PC-9 (cell line): ENCODE data around the gene RAET1G. TPM values are rescaled to one million over a fixed set of nuclear protein-coding genes. Genes with fewer than 3 reads are reported as not detected.

Experiments used
- BruUV-seq: library from RNA; stranded (reverse); fragments of 400-500 nt; replicated peaks from 2 replicates; lab custom pipeline; 2021; lab: Mats Ljungman, UMichigan
- CTCF ChIA-PET: fragments of 300-600 bp; sonication (Branson Sonifier 250); formaldehyde crosslinking; loops from one replicate; lab custom pipeline; 2022; ENCODE audit warnings: antibody characterized with exemption; lab: Charles Lee
- POLR2A ChIA-PET: fragments of 300-600 bp; sonication (Branson Sonifier 250); formaldehyde crosslinking; loops from one replicate; lab custom pipeline; 2022; ENCODE audit warnings: antibody characterized with exemption; ENCODE audit not compliant: unreplicated experiment; lab: Charles Lee
- DNase-seq, 2 experiments: peaks; one replicate each; pipeline versions ENCODE4 v3.0.0 to v3.0.0-alpha.2; 2015 to 2022; ENCODE audit warnings: mixed read lengths in 1 of 2
- H2AFZ ChIP-seq: fragments of 200-600 bp; sonication (generic); 2 replicates; pipeline ENCODE4 v1.8.1; 2017; ENCODE audit warnings: antibody characterized with exemption
- H3F3A ChIP-seq: fragments of 200-600 bp; sonication (generic); 2 replicates; pipeline ENCODE4 v1.8.1; 2017; ENCODE audit warnings: antibody characterized with exemption, mild to moderate bottlenecking, low read depth; ENCODE audit not compliant: insufficient read depth
- H3K27ac ChIP-seq: fragments of 200-600 bp; sonication (generic); 2 replicates; pipeline ENCODE4 v1.6.1; 2016; ENCODE audit warnings: mixed run types
- H3K27me3 ChIP-seq: fragments of 200-600 bp; sonication (generic); 2 replicates; pipeline ENCODE4 v1.6.1; 2016; ENCODE audit warnings: low read depth, mixed run types; ENCODE audit not compliant: insufficient read depth
- H3K36me3 ChIP-seq: fragments of 200-600 bp; sonication (generic); 2 replicates; pipeline ENCODE4 v1.6.1; 2016; ENCODE audit warnings: low read depth, mixed run types
- H3K4me1 ChIP-seq: fragments of 200-600 bp; sonication (generic); replicated peaks from 2 replicates; pipeline ENCODE4 v1.6.1; 2016; ENCODE audit warnings: mixed run types; ENCODE audit not compliant: insufficient read depth
- H3K4me2 ChIP-seq: fragments of 200-600 bp; sonication (generic); 2 replicates; pipeline ENCODE4 v1.6.1; 2017; ENCODE audit warnings: mixed run types
- H3K4me3 ChIP-seq: fragments of 200-600 bp; sonication (generic); 2 replicates; pipeline ENCODE4 v1.6.1; 2016; ENCODE audit warnings: mixed run types
- H3K79me2 ChIP-seq: fragments of 200-600 bp; sonication (generic); 2 replicates; pipeline ENCODE4 v1.6.1; 2017; ENCODE audit warnings: low read depth, mixed run types
- H3K9me2 ChIP-seq: fragments of 200-600 bp; sonication (generic); 2 replicates; pipeline ENCODE4 v1.8.1; 2017; ENCODE audit warnings: mild to moderate bottlenecking; ENCODE audit not compliant: insufficient read depth
- H3K9me3 ChIP-seq: fragments of 200-600 bp; sonication (generic); 2 replicates; pipeline ENCODE4 v1.8.1; 2016; ENCODE audit warnings: low read depth; ENCODE audit not compliant: insufficient read depth
- H4K20me1 ChIP-seq: fragments of 200-600 bp; sonication (generic); 2 replicates; pipeline ENCODE4 v1.8.1; 2017; ENCODE audit not compliant: insufficient read depth
- CTCF ChIP-seq: fragments of 200-600 bp; sonication (generic); conservative IDR thresholded peaks from 2 replicates; pipeline ENCODE4 v1.6.1; 2017; ENCODE audit warnings: mixed run types, antibody characterized with exemption, mild to moderate bottlenecking, moderate library complexity
- EZH2 ChIP-seq: fragments of 200-600 bp; sonication (generic); IDR thresholded peaks from 2 replicates; pipeline ENCODE4 v1.8.0; 2017; ENCODE audit warnings: antibody characterized with exemption, low read depth
- intact Hi-C: fragments of 100-400 bp; cut with micrococcal nuclease; formaldehyde crosslinking; loops from one replicate; pipeline ENCODE4 v1.10.0; 2022; ENCODE audit not compliant: unreplicated experiment
- total RNA-seq: library from RNA; stranded (reverse); gene quantifications from 2 replicates; pipeline ENCODE4 v1.2.3, GENCODE V29; 2021

Gene RAET1G
- total RNA-seq, 1 experiment from 2014 or later: not detected

GRCh38 chr6:149900620-149901443, 22.1 kb downstream of the RAET1G start:
- Histone ChIP-seq H3K79me2 (no peaks in the 10 kb centered on the region), H2AFZ (no peak overlapping the region), H3F3A (peaks cover 4% of the 10 kb centered on the region; the same call in 1 of the 2 replicates), H3K36me3 (no peaks in the 10 kb centered on the region), H3K27me3 (no peaks in the 10 kb centered on the region), H3K9me3 (no peaks in the 10 kb centered on the region), H3K27ac (no peak overlapping the region), H3K4me1 (peaks cover 23% of the 10 kb centered on the region), H3K9me2 (no peaks in the 10 kb centered on the region), H4K20me1 (no peaks in the 10 kb centered on the region), H3K4me3 (no peak overlapping the region), H3K4me2 (no peak overlapping the region)
- ChIA-PET CTCF (no interaction called here), POLR2A (no interaction called here)
- intact Hi-C loops: no loop called here
- BruUV-seq: no TSS peak
- DNase-seq: no peak
- TF ChIP-seq EZH2 (no peak), CTCF (no peak)

- H3K9me2 ChIP-seq: no peaks in the 10 kb centered on the region
- H3K79me2 ChIP-seq: no peaks in the 10 kb centered on the region
- BruUV-seq: no TSS peak
- no peak overlapping the region for H3K27ac ChIP-seq
- no peak for DNase-seq
- peaks cover 30% of the 10 kb centered on the region for H3K4me1 ChIP-seq
- H3K4me2 ChIP-seq: no peak overlapping the region
- no peak overlapping the region for H3K4me3 ChIP-seq
- H3K9me3 ChIP-seq: no peaks in the 10 kb centered on the region
- H3K27me3 ChIP-seq: no peaks in the 10 kb centered on the region
- TF ChIP-seq CTCF (no peak), EZH2 (no peak)
- peaks cover 10% of the 10 kb centered on the region; the same call in 1 of the 2 replicates for H3F3A ChIP-seq
- ChIA-PET CTCF (no interaction called here), POLR2A (no interaction called here)
- H4K20me1 ChIP-seq: no peaks in the 10 kb centered on the region
- no peaks in the 10 kb centered on the region for H3K36me3 ChIP-seq
- intact Hi-C loops: no loop called here
- H2AFZ ChIP-seq: no peak overlapping the region
Observed at GRCh38 chr6:149899926-149900619, 22.8 kb downstream of the RAET1G start.

- H3K9me3 ChIP-seq: no peaks in the 10 kb centered on the region
- H3K4me3 ChIP-seq: no peak overlapping the region
- intact Hi-C loops: no loop called here
- H3K36me3 ChIP-seq: no peaks in the 10 kb centered on the region
- H3K9me2 ChIP-seq: no peaks in the 10 kb centered on the region
- no peak overlapping the region for H3K27ac ChIP-seq
- POLR2A ChIA-PET: no interaction called here
- peaks cover 36% of the 10 kb centered on the region for H3K4me1 ChIP-seq
- BruUV-seq: no TSS peak
- H3K27me3 ChIP-seq: no peaks in the 10 kb centered on the region
- H3K79me2 ChIP-seq: no peaks in the 10 kb centered on the region
- CTCF ChIA-PET: no interaction called here
- no peak for DNase-seq
- H2AFZ ChIP-seq: no peak overlapping the region
- H3K4me2 ChIP-seq: no peak overlapping the region
- H3F3A ChIP-seq: peaks cover 16% of the 10 kb centered on the region; the same call in 1 of the 2 replicates
- no peaks in the 10 kb centered on the region for H4K20me1 ChIP-seq
- TF ChIP-seq CTCF: no peak
- no peak for TF ChIP-seq EZH2
Observed at GRCh38 chr6:149899486-149899885, 23.4 kb downstream of the RAET1G start.
